ACC112 (cell line): ENCODE measurements around the gene SSX7.
"Not testable (repeated sequence)": the region's sequence is repeated elsewhere in the genome, so short reads cannot be mapped to it uniquely, and the experiment has no call there.

ENCODE experiments used
- H2AFZ ChIP-seq: fragments of 200-600 bp; sonication (generic); one replicate; pipeline ENCODE4 v1.6.0; 2017; ENCODE audit warnings: antibody characterized with exemption, low read length; ENCODE audit not compliant: unreplicated experiment
- H3K27ac ChIP-seq: fragments of 200-600 bp; sonication (generic); 2 replicates; pipeline ENCODE4 v1.5.1; 2014; ENCODE audit warnings: low read depth, mild to moderate bottlenecking, antibody characterized with exemption, low read length, moderate library complexity
- H3K27me3 ChIP-seq: fragments of 200-600 bp; sonication (generic); 2 replicates; pipeline ENCODE4 v1.6.1; 2014; ENCODE audit warnings: mild to moderate bottlenecking, antibody characterized with exemption, low read length, moderate library complexity, mixed read lengths; ENCODE audit not compliant: insufficient read depth
- H3K36me3 ChIP-seq: fragments of 200-600 bp; sonication (generic); 2 replicates; pipeline ENCODE4 v1.6.1; 2016; ENCODE audit warnings: mild to moderate bottlenecking, antibody characterized with exemption, low read length, moderate library complexity, mixed read lengths; ENCODE audit not compliant: insufficient read depth
- H3K4me1 ChIP-seq: fragments of 200-600 bp; sonication (generic); one replicate; pipeline ENCODE4 v1.6.1; 2016; ENCODE audit warnings: low read length, mixed read lengths; ENCODE audit not compliant: insufficient read depth, unreplicated experiment, control insufficient read depth
- H3K4me3 ChIP-seq: fragments of 200-600 bp; sonication (generic); 2 replicates; pipeline ENCODE4 v1.5.1; 2014; ENCODE audit warnings: mild to moderate bottlenecking, low read depth, low read length
- H3K79me2 ChIP-seq: fragments of 200-600 bp; sonication (generic); one replicate; pipeline ENCODE4 v1.6.0; 2016; ENCODE audit warnings: low read length; ENCODE audit not compliant: control insufficient read depth, unreplicated experiment, insufficient read depth

Gene SSX7

GRCh38 chrX:52654800-52655199, at the start of gene SSX7:
TSS of gene SSX7 (minus strand) at chrX:52654900. CDS start at chrX:52653472, 1,428 bp downstream.
- not testable (repeated sequence) for H2AFZ ChIP-seq, H3K36me3 ChIP-seq, H3K27ac ChIP-seq, H3K27me3 ChIP-seq, H3K4me1 ChIP-seq, H3K79me2 ChIP-seq, H3K4me3 ChIP-seq

- H3K4me1 ChIP-seq, H3K79me2 ChIP-seq, H3K27me3 ChIP-seq, H3K27ac ChIP-seq, H3K36me3 ChIP-seq, H2AFZ ChIP-seq, H3K4me3 ChIP-seq: not testable (repeated sequence)
Measured at GRCh38 chrX:52692034-52692433, 37.3 kb upstream of the SSX7 start.

- not testable (repeated sequence) for H3K36me3 ChIP-seq, H3K27me3 ChIP-seq, H2AFZ ChIP-seq, H3K79me2 ChIP-seq, H3K4me1 ChIP-seq, H3K4me3 ChIP-seq, H3K27ac ChIP-seq
Measured at GRCh38 chrX:52662218-52662617, 7.5 kb upstream of the SSX7 start.

- H3K27me3 ChIP-seq, H3K79me2 ChIP-seq, H3K27ac ChIP-seq, H3K4me3 ChIP-seq, H3K36me3 ChIP-seq, H2AFZ ChIP-seq, H3K4me1 ChIP-seq: not testable (repeated sequence)
Measured at GRCh38 chrX:52655475-52655874, 775 bp upstream of the SSX7 start.

DNA sequence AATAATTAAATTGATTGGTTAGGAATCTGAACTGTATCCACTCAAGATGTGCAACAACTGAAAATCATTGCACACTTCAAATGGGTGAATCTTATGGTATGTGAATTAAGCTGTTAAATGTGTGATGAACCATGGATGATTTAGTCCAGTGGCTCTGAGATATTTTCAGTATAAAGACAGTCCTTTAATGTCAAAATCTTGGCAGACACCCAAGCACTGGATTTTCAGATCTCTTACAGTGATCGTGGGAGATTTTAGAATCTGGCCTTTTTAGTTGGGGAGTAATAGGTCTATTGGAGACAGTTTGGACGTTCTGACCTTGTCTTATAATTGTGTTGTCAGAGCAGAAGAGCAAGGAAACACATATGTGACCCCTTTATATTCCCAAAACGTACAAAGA, 4.0 kb downstream of the SSX7 start:
- not testable (repeated sequence) for H3K79me2 ChIP-seq, H3K4me3 ChIP-seq, H3K27ac ChIP-seq, H3K4me1 ChIP-seq, H3K36me3 ChIP-seq, H2AFZ ChIP-seq, H3K27me3 ChIP-seq

GRCh38 chrX:52648956-52649355, 5.7 kb downstream of the SSX7 start:
- H3K79me2 ChIP-seq, H3K27me3 ChIP-seq, H3K4me1 ChIP-seq, H2AFZ ChIP-seq, H3K4me3 ChIP-seq, H3K36me3 ChIP-seq, H3K27ac ChIP-seq: not testable (repeated sequence)

DNA sequence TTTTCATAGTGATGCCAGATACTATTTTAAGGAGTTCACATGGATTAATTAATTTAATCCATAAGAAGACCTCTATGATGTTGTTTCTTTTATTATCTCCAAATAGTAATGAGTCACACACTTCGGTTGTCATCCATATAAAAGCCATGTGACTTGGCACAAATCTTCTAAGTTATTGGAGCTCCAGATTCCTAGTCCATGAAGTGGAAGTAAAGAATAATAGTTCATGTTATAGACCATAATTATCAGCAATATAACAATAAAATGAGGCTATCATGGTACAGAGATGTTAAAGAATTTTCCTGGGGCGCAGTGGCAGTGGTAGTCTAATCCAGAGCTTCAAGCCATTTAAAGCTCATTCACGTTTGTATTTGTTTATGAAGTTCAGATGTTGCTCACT, 26.2 kb downstream of the SSX7 start:
- not testable (repeated sequence) for H3K4me3 ChIP-seq, H3K27me3 ChIP-seq, H3K36me3 ChIP-seq, H3K27ac ChIP-seq, H3K79me2 ChIP-seq, H3K4me1 ChIP-seq, H2AFZ ChIP-seq

DNA sequence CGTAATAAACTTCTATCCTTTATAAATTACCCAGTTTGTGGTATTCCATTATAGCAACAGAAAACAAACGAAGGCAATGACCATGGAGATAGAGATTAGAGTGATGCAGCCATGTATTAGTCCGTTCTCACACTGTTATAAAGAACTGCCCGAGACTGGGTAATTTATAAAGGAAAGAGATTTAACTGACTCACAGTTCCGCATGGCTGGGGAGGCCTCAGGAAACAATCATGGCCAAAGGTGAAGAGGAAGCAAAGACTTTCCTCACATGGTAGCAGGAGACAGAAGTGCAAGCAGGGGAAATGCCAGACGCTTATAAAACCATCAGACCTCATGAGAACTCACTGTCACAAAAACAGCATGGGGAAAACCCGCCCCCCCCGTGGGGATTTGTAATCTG, 34.0 kb downstream of the SSX7 start:
- H3K4me3 ChIP-seq, H3K4me1 ChIP-seq, H3K36me3 ChIP-seq, H3K79me2 ChIP-seq, H2AFZ ChIP-seq, H3K27me3 ChIP-seq, H3K27ac ChIP-seq: not testable (repeated sequence)

DNA sequence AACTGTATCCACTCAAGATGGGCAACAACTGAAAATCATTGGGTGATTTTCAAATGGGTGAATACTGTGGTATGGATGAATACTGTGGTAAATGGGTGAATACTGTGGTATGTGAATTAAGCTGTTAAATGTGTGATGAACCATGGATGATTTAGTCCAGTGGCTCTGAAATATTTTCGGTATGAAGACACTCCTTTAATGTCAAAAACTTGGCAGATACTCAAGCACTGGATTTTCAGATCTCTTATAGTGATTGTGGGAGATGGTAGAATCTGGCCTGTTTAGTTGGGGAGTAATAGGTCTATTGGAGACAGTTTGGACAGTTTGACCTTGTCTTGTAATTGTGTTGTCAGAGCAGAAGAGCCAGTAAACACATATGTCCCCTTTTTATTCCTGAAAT, 45.7 kb downstream of the SSX7 start:
- Histone ChIP-seq H3K4me3 (no peak overlapping the region), H3K4me1 (no peaks in the 10 kb centered on the region), H2AFZ (no peak overlapping the region), H3K36me3 (no peaks in the 10 kb centered on the region), H3K79me2 (no peaks in the 10 kb centered on the region), H3K27ac (no peak overlapping the region), H3K27me3 (no peaks in the 10 kb centered on the region)

DNA sequence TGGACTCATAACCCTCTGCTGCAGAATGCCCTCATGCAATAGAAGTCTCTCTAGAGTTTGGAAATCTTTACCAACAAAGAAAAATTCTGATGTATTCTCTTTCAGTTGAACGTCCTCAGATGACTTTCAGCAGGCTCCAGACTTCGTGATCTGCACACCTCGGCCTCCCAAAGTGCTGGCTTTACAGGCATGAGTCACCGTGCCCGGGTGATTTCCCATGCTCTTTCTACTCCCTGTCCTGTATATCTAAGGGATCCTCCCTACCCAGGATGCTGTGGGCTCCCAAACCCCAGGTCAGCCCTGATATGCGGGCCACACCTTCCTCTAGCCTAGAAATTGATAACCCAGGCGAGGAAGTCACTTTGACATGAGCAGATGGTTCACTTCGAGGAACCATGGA, 51.5 kb downstream of the SSX7 start:
- not testable (repeated sequence) for H3K36me3 ChIP-seq, H3K79me2 ChIP-seq, H3K27me3 ChIP-seq, H3K4me1 ChIP-seq, H3K27ac ChIP-seq, H3K4me3 ChIP-seq, H2AFZ ChIP-seq

DNA sequence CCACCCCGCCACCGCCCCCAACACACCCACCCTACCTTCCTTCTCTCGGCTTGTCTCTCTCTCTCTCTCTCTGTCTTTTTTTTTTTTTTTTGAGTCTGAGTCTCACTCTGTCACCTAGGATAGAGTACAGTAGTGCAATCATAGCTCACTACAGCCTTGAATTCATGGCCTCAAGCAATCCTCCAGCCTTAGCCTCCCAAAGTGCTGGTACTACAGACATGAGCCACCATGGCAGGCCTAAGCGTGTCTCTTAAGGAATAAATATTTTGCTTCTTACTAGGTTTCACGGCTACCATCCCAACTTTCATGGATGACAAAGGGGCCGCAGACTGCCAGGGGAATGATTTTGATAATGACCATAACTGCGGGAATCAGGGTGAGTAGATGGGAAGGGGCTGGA, 55.8 kb downstream of the SSX7 start:
- no peaks in the 10 kb centered on the region for H3K36me3 ChIP-seq
- H3K27ac ChIP-seq: no peak overlapping the region
- H3K79me2 ChIP-seq: no peaks in the 10 kb centered on the region
- H3K27me3 ChIP-seq: no peaks in the 10 kb centered on the region
- no peaks in the 10 kb centered on the region for H3K4me1 ChIP-seq
- no peak overlapping the region for H2AFZ ChIP-seq
- H3K4me3 ChIP-seq: no peak overlapping the region

DNA sequence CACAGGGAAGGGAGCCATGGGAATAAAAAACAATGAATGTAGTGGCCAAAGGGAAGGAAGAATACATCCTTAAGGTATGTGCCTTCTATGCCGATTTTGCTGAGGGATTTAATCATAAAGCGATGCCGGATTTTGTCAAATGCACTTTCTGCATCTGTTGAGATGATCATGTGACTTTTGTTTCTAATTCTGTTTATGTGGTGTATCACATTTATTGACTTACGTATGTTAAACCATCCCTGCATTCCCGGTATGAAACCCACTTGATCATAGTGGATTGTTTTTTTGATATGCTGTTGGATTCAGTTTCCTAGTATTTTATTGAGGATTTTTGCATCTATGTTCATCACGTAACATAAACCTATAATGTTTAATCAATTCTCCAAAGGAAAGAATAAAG, 60.0 kb downstream of the SSX7 start:
- Histone ChIP-seq H3K4me1 (no peaks in the 10 kb centered on the region), H3K36me3 (no peaks in the 10 kb centered on the region), H3K27me3 (no peaks in the 10 kb centered on the region), H3K27ac (no peak overlapping the region), H3K79me2 (no peaks in the 10 kb centered on the region), H2AFZ (no peak overlapping the region), H3K4me3 (no peak overlapping the region)
